ENCODE data around the gene MPHOSPH6.
A peak's percentile ranks its signal among the peaks of the same experiment; 100 is the strongest.

MPHOSPH6 gene

DNA sequence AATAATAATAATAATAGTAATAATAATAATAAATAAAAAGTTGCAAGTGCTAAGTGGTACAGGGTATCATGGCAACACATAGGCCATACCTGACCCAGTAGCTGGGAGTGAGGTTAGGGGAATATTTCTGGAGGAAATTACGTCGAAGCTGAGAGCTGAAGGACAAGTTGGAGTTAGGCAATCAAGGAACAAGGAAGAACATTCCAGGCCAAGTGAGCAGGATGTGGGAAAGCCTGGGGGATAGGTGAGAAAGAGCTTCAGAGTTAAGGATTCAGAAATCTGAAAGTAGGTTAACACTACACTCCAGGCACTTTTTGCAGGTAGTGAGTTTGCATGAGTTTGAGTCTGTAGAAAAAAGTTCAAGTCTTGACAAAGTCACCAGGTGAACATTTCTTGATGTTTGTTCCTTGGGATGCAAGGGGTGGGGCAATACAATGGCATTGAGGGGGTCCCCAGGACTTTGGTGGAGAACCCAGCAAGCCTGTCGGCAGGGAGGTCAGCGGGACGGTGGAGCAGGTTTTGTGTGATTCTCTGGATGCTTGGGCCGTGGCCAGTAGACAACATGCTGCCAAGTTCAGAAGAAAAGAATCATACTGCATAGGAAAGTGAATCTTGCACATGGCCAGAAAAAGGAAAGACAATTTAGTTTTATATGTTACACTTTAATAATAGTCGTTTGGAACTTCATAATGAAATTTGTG lies 27.7 kb upstream of the MPHOSPH6 start:
- no peak for DNase-seq (ENCODE audit: extremely low read depth, low read depth)
- H3K4me3 ChIP-seq (replicated peaks; ENCODE audit: low read depth, low read length): no peak overlapping the region
- TF ChIP-seq, protein P1, sequence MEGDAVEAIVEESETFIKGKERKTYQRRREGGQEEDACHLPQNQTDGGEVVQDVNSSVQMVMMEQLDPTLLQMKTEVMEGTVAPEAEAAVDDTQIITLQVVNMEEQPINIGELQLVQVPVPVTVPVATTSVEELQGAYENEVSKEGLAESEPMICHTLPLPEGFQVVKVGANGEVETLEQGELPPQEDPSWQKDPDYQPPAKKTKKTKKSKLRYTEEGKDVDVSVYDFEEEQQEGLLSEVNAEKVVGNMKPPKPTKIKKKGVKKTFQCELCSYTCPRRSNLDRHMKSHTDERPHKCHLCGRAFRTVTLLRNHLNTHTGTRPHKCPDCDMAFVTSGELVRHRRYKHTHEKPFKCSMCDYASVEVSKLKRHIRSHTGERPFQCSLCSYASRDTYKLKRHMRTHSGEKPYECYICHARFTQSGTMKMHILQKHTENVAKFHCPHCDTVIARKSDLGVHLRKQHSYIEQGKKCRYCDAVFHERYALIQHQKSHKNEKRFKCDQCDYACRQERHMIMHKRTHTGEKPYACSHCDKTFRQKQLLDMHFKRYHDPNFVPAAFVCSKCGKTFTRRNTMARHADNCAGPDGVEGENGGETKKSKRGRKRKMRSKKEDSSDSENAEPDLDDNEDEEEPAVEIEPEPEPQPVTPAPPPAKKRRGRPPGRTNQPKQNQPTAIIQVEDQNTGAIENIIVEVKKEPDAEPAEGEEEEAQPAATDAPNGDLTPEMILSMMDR (IDR thresholded peaks at IDR 0.05; ENCODE audit: low read depth, low read length, missing control alignments): no peak

DNA sequence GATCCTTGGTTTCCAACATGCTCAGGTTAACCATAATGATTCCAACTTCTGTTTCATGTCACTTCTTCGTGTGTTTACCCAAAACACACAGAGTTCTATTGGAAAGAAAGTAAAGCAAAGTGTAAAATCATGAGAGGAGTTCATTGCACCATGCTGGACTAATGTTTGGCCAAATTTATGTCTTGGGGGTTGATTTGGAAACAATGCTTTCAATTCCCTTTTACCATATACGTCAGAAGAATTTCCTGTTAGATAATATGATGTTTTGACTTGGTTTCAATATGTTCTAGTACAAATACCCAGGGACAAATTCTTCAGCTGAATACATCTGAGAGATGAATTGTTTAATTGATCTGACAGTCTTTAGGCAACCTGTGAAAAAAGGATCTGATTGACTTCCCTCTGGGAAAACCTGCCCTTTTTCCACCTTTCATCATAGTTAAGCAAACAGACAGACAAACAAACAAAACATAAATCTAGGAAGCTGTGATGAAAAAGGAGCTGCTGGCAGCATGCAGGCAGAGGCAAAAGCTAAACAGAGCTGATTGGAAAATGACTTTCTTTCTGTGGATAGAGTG lies 26.0 kb upstream of the MPHOSPH6 start:
- TF ChIP-seq, protein P1 (IDR thresholded peaks at IDR 0.05; ENCODE audit: low read depth, low read length, missing control alignments): no peak
- no peak for DNase-seq (ENCODE audit: extremely low read depth, low read depth)

DNA sequence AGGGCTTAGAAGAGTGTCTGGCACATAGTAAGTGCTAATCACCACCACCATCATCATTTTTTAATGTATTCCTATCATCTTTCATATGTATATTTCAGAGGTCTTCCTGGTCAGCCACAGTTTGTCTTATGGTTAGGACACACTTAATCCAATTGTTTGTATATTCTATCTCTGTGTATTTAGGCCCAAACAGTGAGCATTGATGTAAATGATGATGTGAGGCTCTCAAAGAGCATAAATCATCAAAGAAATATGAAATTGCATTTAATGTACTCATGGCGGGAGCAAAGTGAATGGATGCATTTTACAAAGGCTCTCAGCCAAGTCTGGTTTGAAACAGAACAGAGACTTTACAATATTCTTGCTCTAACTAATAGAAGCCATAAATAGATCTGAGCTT lies 24.1 kb upstream of the MPHOSPH6 start:
- H3K4me3 ChIP-seq (replicated peaks; ENCODE audit: low read depth, low read length): no peak overlapping the region
- TF ChIP-seq, protein P1 (IDR thresholded peaks at IDR 0.05; ENCODE audit: low read depth, low read length, missing control alignments): no peak
- no peak for DNase-seq (ENCODE audit: extremely low read depth, low read depth)

More for the DNA sequence above, 26.0 kb upstream of the MPHOSPH6 start:
- H3K4me3 ChIP-seq (replicated peaks; ENCODE audit: low read depth, low read length): no peak overlapping the region

DNA sequence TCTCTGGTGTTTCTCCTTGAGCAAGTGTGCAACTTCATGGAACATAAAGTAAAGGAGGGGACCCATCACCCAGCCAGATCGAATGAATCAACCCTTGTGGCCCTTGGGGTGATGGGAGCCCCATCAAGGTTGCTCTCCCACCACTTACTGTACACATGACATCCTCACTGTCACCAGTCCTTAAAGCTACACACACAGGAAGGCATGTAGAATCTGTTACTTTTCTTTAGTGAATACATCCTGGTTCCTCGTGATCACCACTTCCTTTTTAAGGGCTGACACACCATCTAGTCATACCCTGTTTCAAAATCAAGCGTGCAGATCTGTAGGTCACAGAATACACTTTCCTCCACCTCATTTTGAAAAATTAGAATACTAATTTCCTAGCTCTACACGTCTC lies 22.6 kb upstream of the MPHOSPH6 start:
- no peak overlapping the region for H3K4me3 ChIP-seq (replicated peaks; ENCODE audit: low read depth, low read length)
- TF ChIP-seq, protein P1 (IDR thresholded peaks at IDR 0.05; ENCODE audit: low read depth, low read length, missing control alignments): no peak
- DNase-seq (ENCODE audit: extremely low read depth, low read depth): peak; percentile 14

DNA sequence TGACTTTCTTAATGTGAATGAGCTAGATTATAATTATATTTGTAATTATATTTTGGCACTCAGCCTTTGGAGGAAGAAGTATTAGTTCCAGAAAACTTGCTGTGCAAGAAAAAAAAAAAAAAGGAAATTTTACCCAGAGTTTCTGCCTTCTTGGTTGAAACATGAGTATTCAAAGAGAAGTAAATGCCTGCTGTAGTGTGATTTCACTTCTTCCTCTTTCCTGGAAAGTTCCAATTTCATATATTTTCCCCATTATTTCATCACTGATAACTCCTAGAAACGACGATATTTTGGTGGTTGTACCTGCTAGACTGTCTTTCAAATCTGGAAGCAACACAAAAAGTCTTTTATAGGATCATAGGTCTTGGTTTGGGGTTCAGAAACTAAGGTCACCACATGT lies 20.4 kb upstream of the MPHOSPH6 start:
- DNase-seq (ENCODE audit: extremely low read depth, low read depth): no peak
- no peak overlapping the region for H3K4me3 ChIP-seq (replicated peaks; ENCODE audit: low read depth, low read length)
- TF ChIP-seq, protein P1 (IDR thresholded peaks at IDR 0.05; ENCODE audit: low read depth, low read length, missing control alignments): no peak

DNA sequence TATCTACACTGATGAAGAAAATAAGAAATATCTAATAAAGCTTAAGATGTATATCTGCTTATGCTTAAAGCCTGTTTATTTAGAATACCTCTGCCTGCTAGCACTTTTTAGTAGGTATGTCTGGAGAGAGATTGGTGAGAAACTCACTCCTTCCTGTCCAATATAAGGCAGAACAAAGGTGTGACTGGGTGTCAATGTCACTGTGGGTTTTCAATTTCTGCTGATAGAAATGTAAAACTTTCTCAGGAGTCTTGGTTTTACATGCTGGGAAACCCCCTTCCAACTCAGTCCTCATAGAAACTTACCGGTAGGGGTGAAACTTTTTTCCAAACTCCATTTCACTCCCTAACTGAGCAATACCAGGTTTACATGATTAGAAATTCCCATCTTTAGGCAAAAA lies 17.8 kb upstream of the MPHOSPH6 start:
- DNase-seq (ENCODE audit: extremely low read depth, low read depth): no peak
- no peak overlapping the region for H3K4me3 ChIP-seq (replicated peaks; ENCODE audit: low read depth, low read length)
- TF ChIP-seq, protein P1 (IDR thresholded peaks at IDR 0.05; ENCODE audit: low read depth, low read length, missing control alignments): no peak

Measured in HFF-Myc (cell line).